ENCODE data around the gene RAB44. TPM values are rescaled to one million over a fixed set of nuclear protein-coding genes. Genes with fewer than 3 reads are reported as not detected.

RAB44 gene
- total RNA-seq, 1 donor from 2014 or later: 0.21 TPM

- Histone ChIP-seq H3K27ac (no peak overlapping the region), H3K4me3 (no peak overlapping the region), H3K4me1 (no peaks in the 10 kb centered on the region), H3K27me3 (no peaks in the 10 kb centered on the region), H3K9me3 (peaks cover 0 to under 1% of the 10 kb centered on the region in 2 donors), H3K36me3 (no peaks in the 10 kb centered on the region)
- intact Hi-C loops (cut with DNase I): loop anchor here (5.0 kb wide), 1 partner anchor 63 kb away; no protein-coding TSS in a partner anchor
- DNase-seq (ENCODE audit: low spot score in 2 of 2): no peak
- TF ChIP-seq, protein P1, sequence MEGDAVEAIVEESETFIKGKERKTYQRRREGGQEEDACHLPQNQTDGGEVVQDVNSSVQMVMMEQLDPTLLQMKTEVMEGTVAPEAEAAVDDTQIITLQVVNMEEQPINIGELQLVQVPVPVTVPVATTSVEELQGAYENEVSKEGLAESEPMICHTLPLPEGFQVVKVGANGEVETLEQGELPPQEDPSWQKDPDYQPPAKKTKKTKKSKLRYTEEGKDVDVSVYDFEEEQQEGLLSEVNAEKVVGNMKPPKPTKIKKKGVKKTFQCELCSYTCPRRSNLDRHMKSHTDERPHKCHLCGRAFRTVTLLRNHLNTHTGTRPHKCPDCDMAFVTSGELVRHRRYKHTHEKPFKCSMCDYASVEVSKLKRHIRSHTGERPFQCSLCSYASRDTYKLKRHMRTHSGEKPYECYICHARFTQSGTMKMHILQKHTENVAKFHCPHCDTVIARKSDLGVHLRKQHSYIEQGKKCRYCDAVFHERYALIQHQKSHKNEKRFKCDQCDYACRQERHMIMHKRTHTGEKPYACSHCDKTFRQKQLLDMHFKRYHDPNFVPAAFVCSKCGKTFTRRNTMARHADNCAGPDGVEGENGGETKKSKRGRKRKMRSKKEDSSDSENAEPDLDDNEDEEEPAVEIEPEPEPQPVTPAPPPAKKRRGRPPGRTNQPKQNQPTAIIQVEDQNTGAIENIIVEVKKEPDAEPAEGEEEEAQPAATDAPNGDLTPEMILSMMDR (IDR thresholded peaks at IDR 0.05): no peak
Measured at GRCh38 chr6:36755435-36756348, 58.1 kb downstream of the RAB44 start.

GRCh38 chr6:36756786-36757185, 59.2 kb downstream of the RAB44 start:
- no peak for DNase-seq (ENCODE audit: low spot score in 2 of 2)
- Histone ChIP-seq H3K27me3 (no peaks in the 10 kb centered on the region), H3K27ac (no peak overlapping the region), H3K36me3 (no peaks in the 10 kb centered on the region), H3K4me3 (no peak overlapping the region), H3K4me1 (no peaks in the 10 kb centered on the region), H3K9me3 (no peaks in the 10 kb centered on the region)
- TF ChIP-seq, protein P1 (IDR thresholded peaks at IDR 0.05): no peak
- intact Hi-C loops (cut with DNase I): loop anchor here (5.0 kb wide), 1 partner anchor 64 kb away; no protein-coding TSS in a partner anchor

- H3K27me3 ChIP-seq: no peaks in the 10 kb centered on the region
- no peak for DNase-seq (ENCODE audit: low spot score in 2 of 2)
- H3K27ac ChIP-seq: no peak overlapping the region
- no peaks in the 10 kb centered on the region for H3K36me3 ChIP-seq
- no peaks in the 10 kb centered on the region for H3K4me1 ChIP-seq
- intact Hi-C loops (cut with DNase I): loop anchor here (5.0 kb wide), 1 partner anchor 65 kb away; no protein-coding TSS in a partner anchor
- no peaks in the 10 kb centered on the region for H3K9me3 ChIP-seq
- TF ChIP-seq, protein P1 (IDR thresholded peaks at IDR 0.05): no peak
- H3K4me3 ChIP-seq: no peak overlapping the region
Measured at GRCh38 chr6:36757206-36757605, 59.6 kb downstream of the RAB44 start.

- Histone ChIP-seq H3K9me3 (no peaks in the 10 kb centered on the region), H3K4me1 (no peaks in the 10 kb centered on the region), H3K27me3 (no peaks in the 10 kb centered on the region), H3K4me3 (no peak overlapping the region), H3K36me3 (no peaks in the 10 kb centered on the region), H3K27ac (no peak overlapping the region)
- TF ChIP-seq, protein P1 (IDR thresholded peaks at IDR 0.05): no peak
- no peak for DNase-seq (ENCODE audit: low spot score in 2 of 2)
- intact Hi-C loops (cut with DNase I): loop anchor here (2.0 to 5.0 kb wide), 2 partner anchors 66 to 143 kb away; no protein-coding TSS in a partner anchor
Measured at GRCh38 chr6:36757943-36758508, 60.4 kb downstream of the RAB44 start.

GRCh38 chr6:36758516-36759147, 61.0 kb downstream of the RAB44 start:
- Histone ChIP-seq H3K27me3 (no peaks in the 10 kb centered on the region), H3K9me3 (no peaks in the 10 kb centered on the region), H3K4me1 (no peaks in the 10 kb centered on the region), H3K4me3 (no peak overlapping the region), H3K27ac (no peak overlapping the region), H3K36me3 (no peaks in the 10 kb centered on the region)
- intact Hi-C loops (cut with DNase I): loop anchor here (1.0 to 5.0 kb wide), 3 partner anchors 66 to 144 kb away; no protein-coding TSS in a partner anchor
- DNase-seq (ENCODE audit: low spot score in 2 of 2): no peak
- TF ChIP-seq, protein P1 (IDR thresholded peaks at IDR 0.05): no peak
